GM18520 (cell line): ENCODE measurements around the gene PDE6B.

ENCODE experiments used
- ATAC-seq: cut with Tn5 transposase; IDR thresholded peaks from one replicate; pipeline ENCODE4 v1.9.1; 2021; ENCODE audit not compliant: unreplicated experiment

Gene PDE6B

GRCh38 chr4:622071-622995, 3.0 kb upstream of the PDE6B start:
- ATAC-seq, result no peak

GRCh38 chr4:622996-623913, 2.1 kb upstream of the PDE6B start:
- no peak for ATAC-seq

- no peak for ATAC-seq
Measured at GRCh38 chr4:623914-624566, 1.3 kb upstream of the PDE6B start.

GRCh38 chr4:625631-626161, 323 bp downstream of the PDE6B start:
- ATAC-seq, result no peak

GRCh38 chr4:626201-627091, 1.1 kb downstream of the PDE6B start:
- no peak for ATAC-seq

GRCh38 chr4:627347-628125, 2.2 kb downstream of the PDE6B start:
- ATAC-seq, result no peak

- no peak for ATAC-seq
Measured at GRCh38 chr4:628311-628741, 3.0 kb downstream of the PDE6B start.

GRCh38 chr4:628821-629635, 3.7 kb downstream of the PDE6B start:
- ATAC-seq, result no peak

- ATAC-seq, result no peak
Measured at GRCh38 chr4:629636-629914, 4.2 kb downstream of the PDE6B start.

GRCh38 chr4:629915-630641, 4.7 kb downstream of the PDE6B start:
- no peak for ATAC-seq

GRCh38 chr4:630656-631055, 5.3 kb downstream of the PDE6B start:
- no peak for ATAC-seq

GRCh38 chr4:632196-632790, 6.9 kb downstream of the PDE6B start:
- no peak for ATAC-seq

- no peak for ATAC-seq
Measured at GRCh38 chr4:632926-633325, 7.6 kb downstream of the PDE6B start.

- ATAC-seq, result no peak
Measured at GRCh38 chr4:633406-633805, 8.0 kb downstream of the PDE6B start.

- ATAC-seq, result no peak
Measured at GRCh38 chr4:633976-634598, 8.7 kb downstream of the PDE6B start.

GRCh38 chr4:634599-634985, 9.2 kb downstream of the PDE6B start:
- no peak for ATAC-seq
